Sigmoid colon (tissue), 7 donors: ENCODE results near the gene SMCR8. TPM values are rescaled to one million over a fixed set of nuclear protein-coding genes. Genes with fewer than 3 reads are reported as not detected.

Experiments used
- DNase-seq: peaks from one replicate; pipeline ENCODE4 v3.0.0-alpha.2; 2019
- H3K27ac ChIP-seq, 4 donors: fragments of 200-600 bp; sonication (generic); one replicate each; pipeline ENCODE4 v1.5.1; 2016 to 2019; ENCODE audit warnings: mild to moderate bottlenecking in 1 of 4
- H3K27me3 ChIP-seq, 3 donors: fragments of 200-600 bp; sonication (generic); one replicate each; pipeline ENCODE4 v1.5.1; 2019; ENCODE audit warnings: mild to moderate bottlenecking in 1 of 3
- H3K36me3 ChIP-seq, 4 donors: fragments of 200-600 bp; sonication (generic); one replicate each; pipeline ENCODE4 v1.5.1; 2016 to 2019
- H3K4me1 ChIP-seq, 4 donors: fragments of 200-600 bp; sonication (generic); one replicate each; pipeline ENCODE4 v1.5.1; 2017 to 2019
- H3K4me3 ChIP-seq, 4 donors: fragments of 200-600 bp; sonication (generic); one replicate each; pipeline ENCODE4 v1.5.1; 2017 to 2019; ENCODE audit warnings: mild to moderate bottlenecking in 2 of 4, moderate library complexity in 1 of 4
- H3K9me3 ChIP-seq, 4 donors: fragments of 200-600 bp in 3 of 4; sonication (generic) in 3 of 4; one replicate each; pipeline versions ENCODE4 v1.5.1 to v1.6.1; 2013 to 2019
- EP300 ChIP-seq, 4 donors: sonication (generic); formaldehyde crosslinking; IDR thresholded peaks; one replicate each; pipeline ENCODE4 v1.6.1; 2017; ENCODE audit warnings: antibody characterized with exemption in 4 of 4
- POLR2A ChIP-seq, 2 donors: fragments of 450-650 bp; IDR thresholded peaks; one replicate each; pipeline ENCODE4 v1.6.1; 2016; ENCODE audit warnings: antibody characterized with exemption in 2 of 2, mild to moderate bottlenecking in 2 of 2, moderate library complexity in 2 of 2
- POLR2AphosphoS5 ChIP-seq, 4 donors: sonication (generic); formaldehyde crosslinking; IDR thresholded peaks; one replicate each; pipeline ENCODE4 v1.6.1; 2017; ENCODE audit warnings: antibody characterized with exemption in 4 of 4
- WGBS, 2 donors: extraction: QIAGEN DNeasy Blood & Tissue Kit; methylation state at CpG; one replicate each; pipeline ENCODE4 v1.1.7; 2013; 5-methylcytosine and 5-hydroxymethylcytosine counted together
- intact Hi-C: fragments of 100-400 bp; cut with DNase I; formaldehyde crosslinking; loops from one replicate; pipeline ENCODE4 v1.15.1; 2023
- polyA plus RNA-seq, 3 donors: library from polyadenylated mRNA; stranded (reverse); fragments of 200-250 nt; gene quantifications; one replicate each; pipeline ENCODE4 v1.2.3, GENCODE V29; 2013
- total RNA-seq, 4 donors: library from RNA; depleted of rRNA; stranded (reverse); fragments of >200 nt; gene quantifications; one replicate each; pipeline ENCODE4 v1.1.0, GENCODE V29; 2016
- TF ChIP-seq, protein P1 (sequence below), 4 experiments: fragments of 450-650 bp in 3 of 4; fragments of 200-600 bp in 1 of 4; IDR thresholded peaks; one replicate each; pipeline ENCODE4 v1.5.1; 2016 to 2019; ENCODE audit warnings: antibody characterized with exemption in 4 of 4, mild to moderate bottlenecking in 3 of 4, moderate library complexity in 2 of 4
- donor health status: healthy with polysubstance abuse.
- donor health status: Bipolar disorder and iron deficiency.
- donor health status: healthy.

Gene SMCR8
- total and polyA plus RNA-seq, 7 donors, result 4.2 to 16.6 (median 10.5) TPM

GRCh38 chr17:18270046-18270931 lies 44.8 kb upstream of the SMCR8 start:
- TF ChIP-seq, protein P1, sequence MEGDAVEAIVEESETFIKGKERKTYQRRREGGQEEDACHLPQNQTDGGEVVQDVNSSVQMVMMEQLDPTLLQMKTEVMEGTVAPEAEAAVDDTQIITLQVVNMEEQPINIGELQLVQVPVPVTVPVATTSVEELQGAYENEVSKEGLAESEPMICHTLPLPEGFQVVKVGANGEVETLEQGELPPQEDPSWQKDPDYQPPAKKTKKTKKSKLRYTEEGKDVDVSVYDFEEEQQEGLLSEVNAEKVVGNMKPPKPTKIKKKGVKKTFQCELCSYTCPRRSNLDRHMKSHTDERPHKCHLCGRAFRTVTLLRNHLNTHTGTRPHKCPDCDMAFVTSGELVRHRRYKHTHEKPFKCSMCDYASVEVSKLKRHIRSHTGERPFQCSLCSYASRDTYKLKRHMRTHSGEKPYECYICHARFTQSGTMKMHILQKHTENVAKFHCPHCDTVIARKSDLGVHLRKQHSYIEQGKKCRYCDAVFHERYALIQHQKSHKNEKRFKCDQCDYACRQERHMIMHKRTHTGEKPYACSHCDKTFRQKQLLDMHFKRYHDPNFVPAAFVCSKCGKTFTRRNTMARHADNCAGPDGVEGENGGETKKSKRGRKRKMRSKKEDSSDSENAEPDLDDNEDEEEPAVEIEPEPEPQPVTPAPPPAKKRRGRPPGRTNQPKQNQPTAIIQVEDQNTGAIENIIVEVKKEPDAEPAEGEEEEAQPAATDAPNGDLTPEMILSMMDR (IDR thresholded peaks at IDR 0.05), result no peak
- TF ChIP-seq POLR2A (IDR thresholded peaks at IDR 0.05), result no peak
- TF ChIP-seq POLR2AphosphoS5 (IDR thresholded peaks at IDR 0.05), result no peak
- no peak for TF ChIP-seq EP300 (IDR thresholded peaks at IDR 0.05)

GRCh38 chr17:18277076-18277475 lies 38.0 kb upstream of the SMCR8 start:
- Histone ChIP-seq H3K27ac (no peak overlapping the region), H3K4me3 (no peak overlapping the region), H3K4me1 (no peaks in the 10 kb centered on the region), H3K27me3 (no peaks in the 10 kb centered on the region), H3K36me3 (peaks cover 15 to 84% (median 54%) of the 10 kb centered on the region in 4 donors), H3K9me3 (no peaks in the 10 kb centered on the region)
- TF ChIP-seq POLR2A (IDR thresholded peaks at IDR 0.05) (no peak), POLR2AphosphoS5 (IDR thresholded peaks at IDR 0.05) (no peak), EP300 (IDR thresholded peaks at IDR 0.05) (no peak)
- TF ChIP-seq, protein P1 (IDR thresholded peaks at IDR 0.05), result no peak
- 92 to 95% methylated on average over 1 of the region's 1 CpG for WGBS, 2 donors
- no peak for DNase-seq
- intact Hi-C loops, result no loop called here

More at GRCh38 chr17:18270046-18270931, 44.8 kb upstream of the SMCR8 start:
- DNase-seq, result no peak
- 87 to 90% methylated on average over 14 of the region's 14 CpGs for WGBS, 2 donors
- Histone ChIP-seq H3K27ac (no peak overlapping the region), H3K4me3 (no peak overlapping the region), H3K27me3 (no peaks in the 10 kb centered on the region), H3K4me1 (no peaks in the 10 kb centered on the region), H3K36me3 (peaks cover 7 to 29% (median 13%) of the 10 kb centered on the region in 4 donors), H3K9me3 (no peaks in the 10 kb centered on the region)
- intact Hi-C loops, result no loop called here

DNA sequence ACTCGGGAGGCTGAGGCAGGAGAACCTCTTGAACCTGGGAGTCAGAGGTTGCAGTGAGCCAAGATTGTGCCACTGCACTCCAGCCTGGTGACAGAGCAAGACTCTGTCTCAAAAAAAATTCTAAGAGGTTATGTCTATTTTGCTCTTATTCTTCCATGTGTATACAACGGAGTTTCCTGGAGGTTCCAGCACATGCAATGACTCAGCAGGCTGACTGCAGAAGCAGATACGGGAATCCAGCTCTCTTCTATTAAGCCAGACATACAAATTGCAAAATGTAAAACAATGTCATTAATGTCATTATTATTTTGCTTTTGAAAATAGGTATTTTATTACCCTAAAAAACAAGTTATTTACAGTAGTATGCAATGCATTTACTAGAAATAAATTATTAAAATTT lies 36.2 kb upstream of the SMCR8 start:
- no peaks in the 10 kb centered on the region for H3K4me1 ChIP-seq
- intact Hi-C loops, result no loop called here

DNA sequence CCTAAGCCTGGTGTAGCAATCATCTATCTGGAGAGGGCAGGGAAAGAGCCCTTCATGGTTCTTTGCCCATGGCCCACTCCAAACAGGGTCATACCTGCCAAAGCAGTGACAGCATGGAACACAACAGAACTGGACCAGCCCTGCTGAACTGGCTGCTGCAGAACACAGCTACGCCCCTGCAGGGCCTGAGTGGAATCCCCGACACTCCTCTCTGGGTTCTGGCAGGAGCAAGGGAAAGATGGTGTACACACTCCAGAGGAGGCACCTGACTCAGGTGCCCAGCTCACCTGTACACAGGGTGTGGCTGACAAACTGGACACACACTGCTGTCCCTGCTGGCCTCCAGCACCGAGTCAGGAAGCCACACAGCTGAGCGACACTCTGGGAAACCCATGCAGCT lies 34.8 kb upstream of the SMCR8 start:
- TF ChIP-seq, protein P1 (IDR thresholded peaks at IDR 0.05), result no peak
- TF ChIP-seq EP300 (IDR thresholded peaks at IDR 0.05) (no peak), POLR2AphosphoS5 (IDR thresholded peaks at IDR 0.05) (no peak), POLR2A (IDR thresholded peaks at IDR 0.05) (no peak)
- Histone ChIP-seq H3K36me3 (peaks cover 16 to 94% (median 68%) of the 10 kb centered on the region in 4 donors), H3K9me3 (no peaks in the 10 kb centered on the region), H3K27ac (no peak overlapping the region), H3K27me3 (no peaks in the 10 kb centered on the region), H3K4me1 (no peaks in the 10 kb centered on the region), H3K4me3 (no peak overlapping the region)
- DNase-seq, result no peak
- intact Hi-C loops, result no loop called here
- 93 to 98% methylated on average over 4 of the region's 4 CpGs for WGBS, 2 donors

More for the DNA sequence above, 36.2 kb upstream of the SMCR8 start:
- TF ChIP-seq, protein P1 (IDR thresholded peaks at IDR 0.05), result no peak
- TF ChIP-seq EP300 (IDR thresholded peaks at IDR 0.05) (no peak), POLR2AphosphoS5 (IDR thresholded peaks at IDR 0.05) (no peak)
- no peaks in the 10 kb centered on the region for H3K9me3 ChIP-seq
- H3K27me3 ChIP-seq, result no peaks in the 10 kb centered on the region
- H3K4me3 ChIP-seq, result no peak overlapping the region
- WGBS, 2 donors, result 93 to 94% methylated on average over 3 of the region's 3 CpGs
- no peak overlapping the region for H3K27ac ChIP-seq
- peaks cover 15 to 91% (median 66%) of the 10 kb centered on the region in 4 donors for H3K36me3 ChIP-seq
- no peak for DNase-seq
